Measurements from ENCODE around the gene NKIRAS1.
A peak's percentile ranks its signal among the peaks of the same experiment; 100 is the strongest.
"Not testable (repeated sequence)": the region's sequence is repeated elsewhere in the genome, so short reads cannot be mapped to it uniquely, and the experiment has no call there.

The NKIRAS1 gene

GRCh38 chr3:23932571-23932970 lies 15.8 kb upstream of the NKIRAS1 start:
- Histone ChIP-seq H3K4me1 (peaks cover 0 to 45% (median 7%) of the 10 kb centered on the region in 10 experiments; a peak in 15 of 20 replicates), H4K20me1 (no peaks in the 10 kb centered on the region), H3K4me2 (peak overlapping the region in 2 of 11 experiments; percentile 1 to 13; a peak in 4 of 22 replicates), H3K27ac (no peak overlapping the region), H3K9ac (no peak overlapping the region), H3K9me3 (replicated peaks in 1 of 11) (no peaks in the 10 kb centered on the region), H3K27me3 (no peaks in the 10 kb centered on the region), H3K4me3 (no peak overlapping the region), H3K36me3 (no peaks in the 10 kb centered on the region)
- TF ChIP-seq Cebpa-rat (IDR thresholded peaks at IDR 0.05), result no peak

GRCh38 chr3:23931597-23931996 lies 14.8 kb upstream of the NKIRAS1 start:
- H3K4me2 ChIP-seq, result peak overlapping the region in 7 of 11 experiments; percentile 3 to 58 (median 13); a peak in 7 of 22 replicates
- H3K9ac ChIP-seq, result no peak overlapping the region
- no peak overlapping the region for H3K27ac ChIP-seq
- H3K9me3 ChIP-seq (replicated peaks in 1 of 11), result no peaks in the 10 kb centered on the region
- no peaks in the 10 kb centered on the region for H4K20me1 ChIP-seq
- TF ChIP-seq Cebpa-rat (IDR thresholded peaks at IDR 0.05), result no peak
- no peaks in the 10 kb centered on the region for H3K36me3 ChIP-seq
- no peak overlapping the region for H3K4me3 ChIP-seq
- no peaks in the 10 kb centered on the region for H3K27me3 ChIP-seq
- peaks cover 0 to 41% (median 7%) of the 10 kb centered on the region in 10 experiments; a peak in 13 of 20 replicates for H3K4me1 ChIP-seq

GRCh38 chr3:23928524-23928923 lies 11.7 kb upstream of the NKIRAS1 start:
- H3K27me3 ChIP-seq, result no peaks in the 10 kb centered on the region
- H3K4me3 ChIP-seq, result no peak overlapping the region
- H3K9ac ChIP-seq, result no peak overlapping the region
- no peak for TF ChIP-seq Cebpa-rat (IDR thresholded peaks at IDR 0.05)
- H3K36me3 ChIP-seq, result peaks cover 0 to 6% (median 0%) of the 10 kb centered on the region in 11 experiments; a peak in 5 of 22 replicates
- H3K4me2 ChIP-seq, result peak overlapping the region in 3 of 11 experiments; percentile 36 to 71 (median 43); a peak in 5 of 22 replicates
- H4K20me1 ChIP-seq, result peaks cover 0 to 3% (median 0%) of the 10 kb centered on the region in 11 experiments; a peak in 1 of 22 replicates
- H3K27ac ChIP-seq, result no peak overlapping the region
- no peaks in the 10 kb centered on the region for H3K9me3 ChIP-seq (replicated peaks in 1 of 11)
- H3K4me1 ChIP-seq, result peaks cover 11 to 48% (median 20%) of the 10 kb centered on the region in 10 experiments

GRCh38 chr3:23926736-23927135 lies 9.9 kb upstream of the NKIRAS1 start:
- Histone ChIP-seq H3K36me3 (peaks cover 7 to 16% (median 9%) of the 10 kb centered on the region in 11 experiments; a peak in 20 of 22 replicates), H3K4me2 (peak overlapping the region in 2 of 11 experiments; percentile 57 to 64; a peak in 3 of 22 replicates), H4K20me1 (peaks cover 0 to 16% (median 8%) of the 10 kb centered on the region in 11 experiments; a peak in 11 of 22 replicates), H3K9me3 (replicated peaks in 1 of 11) (no peaks in the 10 kb centered on the region), H3K27me3 (no peaks in the 10 kb centered on the region), H3K27ac (no peak overlapping the region), H3K4me3 (no peak overlapping the region), H3K4me1 (peaks cover 24 to 42% (median 34%) of the 10 kb centered on the region in 10 experiments), H3K9ac (no peak overlapping the region)
- TF ChIP-seq Cebpa-rat (IDR thresholded peaks at IDR 0.05), result no peak

- peaks cover 23 to 38% (median 30%) of the 10 kb centered on the region in 10 experiments for H3K4me1 ChIP-seq
- H3K27ac ChIP-seq, result no peak overlapping the region
- H3K27me3 ChIP-seq, result no peaks in the 10 kb centered on the region
- no peaks in the 10 kb centered on the region for H3K9me3 ChIP-seq (replicated peaks in 1 of 11)
- peaks cover 0 to 21% (median 13%) of the 10 kb centered on the region in 11 experiments; a peak in 16 of 22 replicates for H4K20me1 ChIP-seq
- no peak for TF ChIP-seq Cebpa-rat (IDR thresholded peaks at IDR 0.05)
- peaks cover 11 to 21% (median 14%) of the 10 kb centered on the region in 11 experiments for H3K36me3 ChIP-seq
- no peak overlapping the region for H3K9ac ChIP-seq
- peak overlapping the region in 4 of 11 experiments; percentile 35 to 64 (median 48); a peak in 7 of 22 replicates for H3K4me2 ChIP-seq
- no peak overlapping the region for H3K4me3 ChIP-seq
Measured at GRCh38 chr3:23926246-23926645, 9.5 kb upstream of the NKIRAS1 start.

- Histone ChIP-seq H4K20me1 (peaks cover 24 to 45% (median 37%) of the 10 kb centered on the region in 11 experiments), H3K27ac (peak overlapping the region in 4 of 11 experiments; percentile 20 to 37 (median 26); a peak in 6 of 22 replicates), H3K4me1 (peaks cover 37 to 62% (median 44%) of the 10 kb centered on the region in 10 experiments), H3K36me3 (peaks cover 35 to 46% (median 38%) of the 10 kb centered on the region in 11 experiments), H3K4me2 (peak overlapping the region in 8 of 11 experiments; percentile 4 to 82 (median 60); a peak in 17 of 22 replicates), H3K27me3 (no peaks in the 10 kb centered on the region), H3K9me3 (replicated peaks in 1 of 11) (no peaks in the 10 kb centered on the region), H3K9ac (peak overlapping the region in 1 of 11 experiments; percentile 18; a peak in 3 of 22 replicates), H3K4me3 (no peak overlapping the region)
- no peak for TF ChIP-seq Cebpa-rat (IDR thresholded peaks at IDR 0.05)
Measured at GRCh38 chr3:23923786-23924185, 7.0 kb upstream of the NKIRAS1 start.

- H3K27ac ChIP-seq, result no peak overlapping the region
- H4K20me1 ChIP-seq, result peaks cover 38 to 59% (median 50%) of the 10 kb centered on the region in 11 experiments
- H3K9ac ChIP-seq, result no peak overlapping the region
- no peak for TF ChIP-seq Cebpa-rat (IDR thresholded peaks at IDR 0.05)
- peaks cover 0 to 7% (median 5%) of the 10 kb centered on the region in 11 experiments; a peak in 13 of 22 replicates for H3K27me3 ChIP-seq
- H3K4me2 ChIP-seq, result 0 out of 22 replicates have a peak overlapping the region, but pooled peaks of 1 of the 11 experiments have one; percentile 94
- no peak overlapping the region for H3K4me3 ChIP-seq
- no peaks in the 10 kb centered on the region for H3K9me3 ChIP-seq (replicated peaks in 1 of 11)
- peaks cover 27 to 56% (median 50%) of the 10 kb centered on the region in 10 experiments for H3K4me1 ChIP-seq
- peaks cover 46 to 58% (median 50%) of the 10 kb centered on the region in 11 experiments for H3K36me3 ChIP-seq
Measured at GRCh38 chr3:23921052-23921511, 4.3 kb upstream of the NKIRAS1 start.

GRCh38 chr3:23920151-23920655 lies 3.4 kb upstream of the NKIRAS1 start:
- no peak overlapping the region for H3K27ac ChIP-seq

DNA sequence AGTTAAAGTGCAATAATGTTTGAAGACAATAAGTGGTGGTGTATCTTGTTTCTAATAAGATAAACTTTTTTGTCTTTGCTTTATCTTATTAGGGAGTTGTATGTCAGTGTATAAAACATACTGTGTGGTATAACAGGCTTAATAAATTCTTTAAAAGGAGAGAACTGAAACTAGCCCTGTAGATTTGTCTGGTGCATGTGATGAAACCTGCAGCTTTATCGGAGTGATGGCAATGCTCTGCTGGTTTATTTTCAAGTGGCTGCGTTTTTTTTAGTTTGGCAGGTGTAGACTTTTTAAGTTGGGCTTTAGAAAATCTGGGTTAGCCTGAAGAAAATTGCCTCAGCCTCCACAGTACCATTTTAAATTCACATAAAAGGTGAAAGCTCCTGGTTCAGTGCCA lies 2.8 kb upstream of the NKIRAS1 start:
- Histone ChIP-seq H3K4me2 (peak overlapping the region; percentile 55 to 98 (median 90)), H3K36me3 (peaks cover 45 to 58% (median 50%) of the 10 kb centered on the region in 11 experiments), H3K4me3 (peak overlapping the region in 9 of 10 experiments; percentile 76 to 95 (median 84); a peak in 14 of 20 replicates), H3K4me1 (peaks cover 39 to 68% (median 64%) of the 10 kb centered on the region in 10 experiments), H3K9me3 (replicated peaks in 1 of 11) (no peaks in the 10 kb centered on the region), H3K27me3 (peaks cover 0 to 21% (median 19%) of the 10 kb centered on the region in 11 experiments; a peak in 17 of 22 replicates), H3K27ac (no peak overlapping the region), H3K9ac (peak overlapping the region in 5 of 11 experiments; percentile 3 to 22 (median 11); a peak in 4 of 22 replicates), H4K20me1 (peaks cover 38 to 71% (median 55%) of the 10 kb centered on the region in 11 experiments)
- no peak for TF ChIP-seq Cebpa-rat (IDR thresholded peaks at IDR 0.05)

More at GRCh38 chr3:23920151-23920655, 3.4 kb upstream of the NKIRAS1 start:
- Histone ChIP-seq H3K4me3 (peak overlapping the region in 9 of 10 experiments; percentile 76 to 95 (median 84); a peak in 12 of 20 replicates), H3K9me3 (replicated peaks in 1 of 11) (no peaks in the 10 kb centered on the region), H4K20me1 (peaks cover 38 to 65% (median 53%) of the 10 kb centered on the region in 11 experiments), H3K27me3 (peaks cover 0 to 16% (median 14%) of the 10 kb centered on the region in 11 experiments; a peak in 17 of 22 replicates), H3K4me2 (peak overlapping the region; percentile 55 to 98 (median 90)), H3K36me3 (peaks cover 45 to 58% (median 50%) of the 10 kb centered on the region in 11 experiments), H3K4me1 (peaks cover 34 to 63% (median 59%) of the 10 kb centered on the region in 10 experiments), H3K9ac (peak overlapping the region in 3 of 11 experiments; percentile 3 to 22 (median 11); a peak in 3 of 22 replicates)
- TF ChIP-seq Cebpa-rat (IDR thresholded peaks at IDR 0.05), result no peak

GRCh38 chr3:23918331-23918730 lies 1.5 kb upstream of the NKIRAS1 start:
- Histone ChIP-seq H4K20me1 (peaks cover 38 to 70% (median 57%) of the 10 kb centered on the region in 11 experiments), H3K27me3 (peaks cover 0 to 23% (median 20%) of the 10 kb centered on the region in 11 experiments; a peak in 17 of 22 replicates), H3K27ac (peak overlapping the region; percentile 90 to 100 (median 97); a peak in 21 of 22 replicates), H3K4me3 (peak overlapping the region; percentile 76 to 95 (median 84)), H3K9ac (peak overlapping the region; percentile 90 to 99 (median 97)), H3K36me3 (peaks cover 45 to 57% (median 50%) of the 10 kb centered on the region in 11 experiments), H3K4me1 (peaks cover 38 to 67% (median 59%) of the 10 kb centered on the region in 10 experiments), H3K4me2 (peak overlapping the region; percentile 81 to 98 (median 90))
- not testable (repeated sequence) for H3K9me3 ChIP-seq (replicated peaks in 1 of 11)

DNA sequence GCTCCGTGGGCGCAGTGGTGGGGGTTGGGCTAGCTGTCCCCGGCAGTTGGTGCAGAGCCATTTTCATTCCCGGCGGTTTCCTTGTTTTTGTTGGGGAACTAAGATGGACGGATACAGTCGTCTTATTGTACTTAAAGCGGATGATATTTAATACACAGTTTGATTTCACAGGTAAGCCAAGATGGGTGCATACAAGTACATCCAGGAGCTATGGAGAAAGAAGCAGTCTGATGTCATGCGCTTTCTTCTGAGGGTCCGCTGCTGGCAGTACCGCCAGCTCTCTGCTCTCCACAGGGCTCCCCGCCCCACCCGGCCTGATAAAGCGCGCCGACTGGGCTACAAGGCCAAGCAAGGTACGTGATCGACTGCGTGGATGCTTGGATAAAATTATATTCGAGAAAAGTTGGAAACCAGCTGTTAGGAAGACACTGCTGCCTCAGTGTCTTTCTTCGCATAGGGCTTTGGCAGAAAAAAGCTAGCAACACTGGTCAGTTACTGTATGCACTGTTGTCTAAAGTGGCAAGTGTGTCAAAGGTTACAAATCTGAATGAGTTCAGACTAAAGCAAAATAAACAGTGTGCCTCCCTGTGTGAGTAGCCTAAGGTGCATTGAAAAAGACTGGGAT lies 1.0 kb upstream of the NKIRAS1 start:
- peaks cover 33 to 62% (median 54%) of the 10 kb centered on the region in 10 experiments for H3K4me1 ChIP-seq
- H3K9me3 ChIP-seq (replicated peaks in 1 of 11), result not testable (repeated sequence)
- peak overlapping the region; percentile 81 to 98 (median 90) for H3K4me2 ChIP-seq
- H3K4me3 ChIP-seq, result peak overlapping the region; percentile 76 to 95 (median 84)
- H4K20me1 ChIP-seq, result peaks cover 38 to 65% (median 54%) of the 10 kb centered on the region in 11 experiments
- H3K9ac ChIP-seq, result peak overlapping the region; percentile 90 to 99 (median 97)
- peaks cover 0 to 23% (median 20%) of the 10 kb centered on the region in 11 experiments; a peak in 17 of 22 replicates for H3K27me3 ChIP-seq
- H3K36me3 ChIP-seq, result peaks cover 45 to 53% (median 50%) of the 10 kb centered on the region in 11 experiments
- peak overlapping the region; percentile 90 to 100 (median 97) for H3K27ac ChIP-seq
